Ramos (cell line): ENCODE results near the gene DMXL1.
"Not testable (repeated sequence)": the region's sequence is repeated elsewhere in the genome, so short reads cannot be mapped to it uniquely, and the experiment has no call there.

Source experiments
- in situ Hi-C: fragments of 300-500 bp; cut with MboI; formaldehyde crosslinking; loops from one replicate; pipeline ENCODE4 v1.14.3; 2022; ENCODE audit warnings: low sequenced_read_pairs; ENCODE audit not compliant: unreplicated experiment

DMXL1 gene

DNA sequence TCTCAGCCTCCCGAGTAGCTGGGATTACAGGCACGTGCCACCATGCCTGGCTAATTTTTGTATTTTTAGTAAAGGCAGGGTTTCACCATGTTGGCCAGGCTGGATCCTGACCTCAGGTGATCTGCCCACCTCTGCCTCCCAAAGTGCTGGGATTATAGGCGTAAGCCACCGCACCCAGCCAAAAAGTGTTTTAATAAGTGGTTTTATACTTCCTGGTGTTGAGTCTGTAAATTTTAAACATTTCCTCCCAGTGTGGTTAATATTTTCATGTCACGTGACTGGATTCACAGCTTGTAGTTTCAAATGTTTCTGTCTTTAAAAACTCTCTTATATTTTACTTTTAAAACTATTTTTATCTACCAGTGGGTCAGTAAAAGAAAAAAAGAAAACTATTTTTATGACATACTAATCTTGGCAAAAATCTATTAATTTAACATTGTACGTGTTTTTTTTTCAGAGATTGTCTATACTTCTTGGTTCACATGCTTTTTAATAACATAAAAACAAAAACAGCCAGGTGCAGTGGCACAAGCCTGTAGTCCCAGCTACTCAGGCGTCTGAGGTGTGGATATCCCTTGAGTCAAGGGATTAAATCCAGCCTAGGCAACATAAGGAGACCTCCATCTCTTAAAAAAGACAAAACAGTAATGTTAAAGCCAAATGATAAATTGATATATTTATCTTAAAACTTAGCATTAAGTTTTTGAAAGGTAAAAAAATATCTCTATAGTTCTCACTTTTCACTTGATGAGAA is 117.1 kb downstream of the DMXL1 start:
- in situ Hi-C loops = no loop called here

DNA sequence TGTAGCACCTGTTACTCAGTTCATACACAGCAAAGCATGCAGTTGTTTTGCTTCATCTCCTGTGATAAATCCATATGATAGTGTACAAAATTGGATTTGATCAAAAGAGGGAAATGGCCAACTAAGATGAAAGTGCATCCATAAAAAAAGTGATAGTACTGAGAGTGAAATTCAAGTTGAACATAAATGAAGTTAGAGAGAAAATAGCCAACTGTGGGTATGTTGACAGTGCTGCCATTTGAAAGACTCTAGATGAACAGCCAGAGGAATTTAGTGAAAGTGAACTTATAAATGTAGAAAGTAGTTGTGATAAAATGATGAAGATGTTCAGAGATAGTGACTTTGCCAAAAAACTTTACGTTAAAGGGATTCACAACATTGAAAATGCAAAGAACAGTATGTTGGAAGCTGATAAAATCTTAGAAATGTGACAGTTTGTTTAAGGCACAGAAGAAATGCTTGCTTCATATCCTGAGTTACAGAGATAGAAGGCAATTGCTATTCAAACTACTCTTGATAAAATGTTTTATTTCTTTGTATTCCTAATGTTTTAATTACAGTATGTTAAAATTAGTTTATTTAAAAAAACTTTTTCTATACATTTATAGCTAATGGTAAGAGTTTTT is 119.7 kb downstream of the DMXL1 start:
- in situ Hi-C loops = no loop called here

DNA sequence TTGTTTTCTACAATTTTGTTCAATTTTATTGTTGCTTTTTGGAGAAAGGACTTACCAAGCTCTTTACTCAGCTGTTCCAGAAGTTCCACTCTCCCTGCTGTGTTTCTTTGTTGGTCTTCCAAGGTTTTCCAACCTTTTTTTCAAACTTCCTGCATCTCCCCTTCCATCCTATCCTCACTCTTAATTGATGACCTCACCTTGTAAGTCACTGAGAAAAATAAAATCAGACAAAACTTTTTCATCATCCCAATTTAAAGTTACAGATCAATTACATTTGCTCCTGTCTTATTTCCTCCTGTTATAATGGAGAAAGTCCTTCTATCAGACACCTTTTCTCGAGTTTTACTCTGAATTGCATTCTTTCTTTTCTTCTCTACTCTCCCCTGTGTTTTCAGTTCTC is 121.1 kb downstream of the DMXL1 start:
- in situ Hi-C loops = no loop called here

DNA sequence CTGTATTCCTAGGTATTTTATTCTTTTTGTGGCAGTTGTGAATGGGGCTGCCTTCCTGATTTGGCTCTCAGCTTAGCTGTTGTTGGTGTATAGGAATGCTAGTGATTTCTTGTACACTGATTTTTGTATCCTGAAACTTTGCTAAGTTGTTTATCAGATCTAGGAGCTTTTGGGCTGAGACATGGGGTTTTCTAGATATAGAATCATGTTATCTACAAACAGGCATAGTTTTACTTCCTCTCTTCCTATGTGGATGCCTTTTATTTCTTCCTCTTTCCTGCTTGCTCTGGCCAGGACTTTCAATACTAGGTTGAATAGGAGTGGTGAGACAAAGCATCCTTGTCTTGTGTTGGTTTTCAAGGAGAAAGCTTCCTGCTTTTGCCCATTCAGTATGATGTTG is 129.9 kb downstream of the DMXL1 start:
- in situ Hi-C loops = no loop called here

DNA sequence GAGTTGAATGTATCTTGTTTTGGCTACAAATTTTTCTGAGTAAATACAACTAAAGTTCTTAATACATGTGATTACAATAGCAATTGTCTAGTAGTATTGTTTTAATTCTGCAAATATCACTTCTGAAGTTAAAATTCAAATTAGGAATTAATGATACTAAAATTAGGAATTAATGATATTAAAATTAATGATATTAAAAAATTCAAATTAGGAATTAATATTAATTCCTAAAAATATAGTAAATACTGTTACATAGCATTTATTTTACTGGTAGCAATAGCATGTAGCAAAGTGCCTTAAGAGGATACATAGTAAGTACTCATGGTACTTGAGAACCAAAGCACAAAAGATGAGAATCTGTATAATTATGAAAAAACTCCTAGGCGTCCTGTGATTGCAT is 136.2 kb downstream of the DMXL1 start:
- in situ Hi-C loops = no loop called here

DNA sequence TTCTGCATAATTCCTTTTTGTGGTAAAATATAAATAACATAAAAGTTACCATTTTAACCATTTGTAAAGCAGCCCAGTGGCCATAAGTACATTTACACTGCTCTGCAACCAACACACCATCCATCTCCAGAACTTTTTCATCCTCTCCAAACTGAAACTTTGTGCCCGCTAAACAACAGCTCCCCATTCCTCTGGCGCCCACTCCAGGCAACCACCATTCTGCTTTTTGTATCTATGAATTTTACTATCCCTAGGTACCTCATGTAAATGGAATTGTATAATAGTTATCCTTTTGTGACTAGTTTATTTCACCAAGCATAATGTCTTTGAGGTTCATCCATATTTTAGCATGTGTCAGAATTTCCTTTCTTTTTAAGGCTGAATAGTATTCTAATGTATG is 141.1 kb downstream of the DMXL1 start:
- in situ Hi-C loops = no loop called here

DNA sequence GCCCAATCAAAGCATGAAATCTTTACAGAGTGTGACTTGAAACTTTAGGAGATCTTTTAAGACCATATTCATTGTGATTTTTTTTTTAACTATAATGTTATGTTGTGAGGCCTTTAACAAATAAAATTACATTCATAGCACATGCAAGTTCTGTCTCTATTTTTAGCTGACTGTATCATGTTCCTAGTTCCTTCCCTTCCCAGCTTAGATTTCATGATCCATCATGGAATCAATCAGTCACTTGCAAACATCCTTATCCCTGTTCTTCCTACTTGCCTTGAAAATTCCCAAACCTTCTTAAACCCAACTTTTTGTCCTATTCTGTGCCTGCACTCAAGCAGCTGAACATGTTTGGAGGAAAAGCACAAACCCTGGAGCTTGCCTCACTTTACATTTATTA is 141.8 kb downstream of the DMXL1 start:
- in situ Hi-C loops = no loop called here

DNA sequence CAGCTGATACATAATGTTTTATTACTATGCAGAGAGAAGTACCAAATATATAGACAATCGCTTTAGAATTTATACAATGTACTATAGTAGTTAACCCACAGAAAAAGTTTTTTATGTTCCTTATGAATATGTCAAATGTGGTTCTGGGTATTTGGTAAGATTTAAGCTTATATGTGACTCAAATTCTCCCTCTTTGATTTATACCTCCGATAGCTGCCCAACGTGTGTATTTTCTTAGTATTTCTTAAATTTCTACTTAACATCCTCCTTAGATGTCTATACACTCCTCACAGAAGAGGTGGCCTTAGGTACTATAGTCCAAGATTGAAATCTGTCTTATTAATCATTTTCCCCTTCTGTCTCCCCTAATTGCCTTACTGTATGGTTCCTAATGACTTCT is 146.3 kb downstream of the DMXL1 start:
- in situ Hi-C loops = no loop called here

DNA sequence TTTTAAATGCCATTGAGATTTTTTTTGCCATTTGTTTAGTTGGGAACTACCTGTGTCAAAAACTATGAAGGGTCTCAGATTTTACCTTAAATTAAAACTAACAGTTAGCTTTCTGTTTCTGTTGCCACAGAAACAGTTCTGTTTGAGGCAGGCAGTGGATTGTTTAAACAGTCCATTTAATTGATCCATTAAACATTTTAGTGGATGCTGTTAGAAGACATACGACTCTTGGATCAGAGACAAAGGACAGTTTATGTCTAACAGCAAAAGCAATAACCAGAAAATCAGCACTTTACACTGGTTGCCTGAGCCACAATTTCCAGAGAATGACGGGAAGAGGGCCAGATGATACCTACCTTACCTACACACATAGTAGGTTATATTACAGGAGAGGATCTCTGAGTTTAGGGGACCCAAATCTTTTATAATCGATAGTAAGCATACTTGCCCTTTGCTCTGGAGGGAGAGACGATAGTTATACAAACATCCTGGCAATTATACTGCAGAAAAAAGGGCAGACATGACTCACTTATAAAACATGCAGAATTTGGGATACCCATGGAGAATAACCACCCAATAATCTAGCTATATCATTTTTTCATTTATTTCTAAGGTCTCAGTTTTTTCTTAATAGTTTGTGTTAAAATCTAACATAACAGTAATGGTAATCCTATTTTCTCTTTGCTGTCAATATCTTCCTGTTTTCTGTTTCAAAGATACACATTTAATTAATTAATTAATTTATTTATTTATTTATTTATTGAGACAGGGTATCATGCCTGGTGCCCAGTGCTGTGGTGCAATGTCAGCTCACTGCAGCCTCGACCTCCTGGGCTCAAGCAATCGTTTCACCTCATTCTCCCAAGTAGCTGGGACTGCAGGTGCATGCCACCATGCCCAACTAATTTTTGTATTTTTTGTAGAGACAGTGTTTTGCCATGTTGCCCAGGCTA is 148.2 kb downstream of the DMXL1 start:
- in situ Hi-C loops = no loop called here

DNA sequence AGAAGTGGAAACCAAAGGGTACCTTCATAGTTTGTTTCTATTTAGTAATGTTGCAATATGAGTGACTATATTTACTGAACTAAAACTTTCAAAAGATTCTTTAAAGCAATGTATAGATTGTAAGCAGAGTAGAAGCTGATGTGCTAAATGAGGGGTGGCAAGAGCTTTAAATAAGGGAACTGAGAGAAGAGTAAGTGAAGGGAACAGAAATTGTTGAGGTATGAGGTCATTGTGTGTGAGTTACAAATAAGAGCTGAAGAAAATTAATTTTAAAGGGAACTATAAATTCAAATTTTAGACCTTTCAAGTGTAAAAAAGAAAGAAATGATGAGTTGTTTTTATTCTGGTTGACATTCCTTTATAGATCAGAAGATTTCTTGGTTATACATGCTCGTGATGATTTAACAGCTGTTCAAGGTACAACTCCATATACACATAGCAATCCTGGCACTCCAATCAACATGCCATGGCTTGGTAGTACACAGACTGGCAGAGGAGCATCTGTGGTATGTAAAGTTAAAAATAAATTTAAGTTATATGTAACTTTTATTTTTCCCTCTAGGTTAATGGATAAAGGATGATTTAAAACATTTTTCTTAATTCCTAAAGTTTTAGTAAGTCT is 149.8 kb downstream of the DMXL1 start:
- in situ Hi-C loops = no loop called here

DNA sequence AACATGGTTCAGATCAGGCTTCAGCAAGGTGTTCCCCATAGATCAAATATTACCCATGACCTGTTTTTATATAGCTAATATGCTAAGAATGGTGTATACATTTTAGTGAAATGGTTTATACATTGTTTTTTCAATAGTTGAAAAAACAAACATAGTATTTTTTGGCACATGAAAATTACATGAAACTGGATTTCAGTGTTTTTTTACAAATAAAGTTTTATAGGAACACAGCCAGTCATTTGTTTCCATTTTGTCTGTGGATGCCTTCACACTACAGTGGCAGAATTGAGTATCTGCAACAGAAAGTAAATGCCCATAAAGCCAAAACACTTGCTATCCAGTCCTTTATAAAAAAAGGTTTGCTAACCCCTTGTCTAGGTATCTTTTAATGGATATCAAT is 150.4 kb downstream of the DMXL1 start:
- in situ Hi-C loops = no loop called here

DNA sequence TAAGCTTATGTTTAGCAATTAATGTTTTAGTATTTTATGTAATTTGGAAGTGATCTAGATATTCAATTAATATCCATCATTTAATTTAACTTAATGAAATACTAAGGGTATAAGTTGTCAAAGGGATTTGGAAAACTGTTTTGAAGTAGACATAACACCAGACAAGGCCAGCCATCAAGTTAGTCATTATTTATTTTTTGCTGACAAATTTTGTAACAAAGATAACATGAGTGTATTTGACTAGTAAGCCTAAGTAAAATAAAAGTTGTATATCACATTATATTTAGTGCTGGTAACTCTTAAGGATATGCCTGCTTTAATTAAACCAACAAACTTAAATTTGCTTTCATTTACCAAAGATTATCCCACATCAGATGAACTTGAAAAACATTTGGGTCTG is 159.1 kb downstream of the DMXL1 start:
- in situ Hi-C loops = no loop called here

DNA sequence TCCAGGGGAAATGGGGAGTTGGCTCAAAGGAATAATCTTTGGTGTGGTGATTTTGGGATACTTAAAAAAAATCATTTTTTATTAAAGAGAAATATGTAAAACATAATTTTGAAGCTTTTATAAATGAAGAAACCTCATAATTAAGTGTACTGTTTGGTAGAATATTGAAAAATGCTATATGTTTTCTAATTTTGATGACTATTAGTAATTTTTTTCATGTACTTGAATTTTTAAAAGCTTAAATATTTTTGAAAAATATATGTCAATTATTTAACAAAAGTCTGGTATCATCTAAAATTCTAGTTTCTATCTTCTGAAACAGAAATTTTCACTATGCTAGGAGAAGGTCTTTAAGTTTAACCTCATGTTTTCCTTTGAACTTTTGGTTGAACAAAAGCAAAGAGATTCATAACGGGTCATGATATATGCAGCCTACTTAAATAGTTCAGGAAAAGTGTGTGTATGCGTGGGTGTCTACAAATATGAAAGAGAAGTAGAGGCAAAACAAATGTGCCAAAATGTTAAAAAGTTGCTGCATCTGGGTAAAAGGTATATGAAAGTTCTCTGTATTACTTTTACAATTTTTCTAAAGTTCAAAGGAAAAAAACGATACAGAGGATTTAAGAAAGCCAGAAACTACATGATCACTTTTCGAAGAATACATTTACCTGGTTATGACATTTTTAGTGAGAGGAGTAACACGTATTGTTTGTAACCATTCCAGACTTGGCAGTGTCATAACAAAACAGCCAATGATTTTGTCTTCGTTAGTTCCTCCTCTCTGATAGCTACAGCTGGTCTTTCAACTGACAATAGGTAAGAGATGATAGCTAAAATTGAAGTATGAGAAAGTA is 167.6 kb downstream of the DMXL1 start:
- in situ Hi-C loops = no loop called here

DNA sequence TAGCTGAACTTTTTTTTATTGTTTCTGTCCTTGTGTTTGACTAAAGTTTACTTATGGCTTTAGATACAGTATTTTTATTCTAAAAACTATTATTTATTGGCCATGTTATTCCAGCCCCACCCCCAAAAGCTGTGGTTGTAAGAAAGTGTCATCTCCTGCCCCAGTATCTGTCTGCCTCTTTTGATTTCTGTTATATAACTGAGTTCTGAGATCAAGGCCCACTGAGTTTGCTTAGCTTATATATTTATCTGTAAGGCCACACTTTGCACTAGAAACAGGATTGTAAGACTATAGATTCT is 168.2 kb downstream of the DMXL1 start:
- in situ Hi-C loops = no loop called here

DNA sequence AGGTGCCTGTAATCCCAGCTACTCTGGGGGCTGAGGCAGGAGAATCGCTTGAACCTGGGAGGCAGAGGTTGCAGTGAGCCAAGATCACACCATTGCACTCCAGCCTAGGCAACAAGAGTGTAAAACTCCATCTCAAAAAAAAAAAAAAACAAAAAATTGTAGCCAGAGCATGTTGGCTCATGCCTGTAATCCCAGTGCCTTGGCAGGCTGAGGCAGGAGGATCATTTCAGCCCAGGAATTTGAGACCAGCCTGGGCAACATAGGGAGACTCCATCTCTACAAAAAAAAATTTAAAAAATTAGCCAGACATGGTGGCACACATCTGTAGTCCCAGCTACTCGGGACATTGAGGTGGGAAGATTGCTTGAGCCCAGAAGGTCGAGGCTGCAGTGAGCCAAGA is 168.9 kb downstream of the DMXL1 start:
- in situ Hi-C loops = not testable (repeated sequence)

DNA sequence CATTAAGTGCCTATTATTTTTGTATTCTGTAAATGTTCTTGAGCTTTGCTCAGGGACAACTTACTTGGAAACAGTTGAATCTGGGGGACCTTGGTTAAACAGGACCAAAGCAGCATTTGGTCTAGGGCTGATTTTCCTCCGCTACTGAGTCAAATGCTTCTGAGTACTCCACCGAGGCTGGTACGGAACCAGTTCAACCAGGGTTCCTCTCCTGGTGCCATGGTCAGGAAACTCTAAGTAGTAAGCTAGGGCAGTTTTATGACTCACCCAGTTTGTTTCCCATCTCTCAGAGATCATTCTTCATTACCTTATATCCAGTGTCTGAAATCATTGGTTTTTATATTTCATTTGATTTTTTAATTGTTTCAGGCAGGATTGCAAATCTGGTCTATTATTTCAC is 173.0 kb downstream of the DMXL1 start:
- in situ Hi-C loops = no loop called here

DNA sequence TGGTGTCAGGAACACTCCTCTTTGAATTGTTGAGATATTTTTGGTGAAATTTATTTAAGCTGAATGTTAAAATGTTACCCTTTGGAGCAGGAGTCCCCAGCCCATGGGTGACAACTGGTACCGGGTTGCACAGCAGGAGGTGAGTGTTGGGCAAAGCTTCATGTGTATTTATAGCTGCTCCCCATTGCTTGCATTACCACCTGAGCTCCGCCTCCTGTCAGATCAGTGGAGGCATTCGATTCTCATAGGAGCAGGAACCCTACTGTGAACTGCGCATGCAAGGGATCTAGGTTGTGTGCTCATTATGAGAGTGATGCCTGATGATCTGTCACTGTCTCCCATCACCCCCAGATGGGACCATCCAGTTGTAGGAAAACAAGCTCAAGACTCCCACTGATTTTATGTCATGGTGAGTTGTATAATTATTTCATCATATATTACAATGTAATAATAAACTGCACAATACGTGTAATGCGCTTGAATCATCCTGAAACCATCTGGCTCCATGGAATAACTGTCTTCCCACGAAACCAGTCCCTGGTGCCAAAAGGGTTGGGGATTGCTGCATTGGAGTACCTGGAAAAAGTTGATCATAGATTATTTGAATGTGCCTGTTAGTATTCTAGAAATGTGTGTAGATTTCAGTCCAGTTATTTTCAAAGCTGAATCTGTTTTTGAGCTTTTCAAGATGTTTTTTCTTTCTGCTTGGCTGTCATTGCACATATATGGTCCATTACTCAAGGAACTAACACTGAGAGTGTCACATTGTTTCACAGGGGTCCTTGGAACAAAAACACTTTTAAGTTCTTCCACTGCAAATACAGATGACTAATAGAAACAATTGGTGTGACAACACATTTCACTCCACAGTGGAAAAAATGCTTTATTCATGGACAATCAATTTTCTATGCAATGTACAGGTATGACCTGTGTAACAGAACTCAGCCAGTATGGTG is 180.3 kb downstream of the DMXL1 start:
- in situ Hi-C loops = loop anchor here (10.0 kb wide), 1 partner anchor 256 kb away; no protein-coding TSS in a partner anchor

DNA sequence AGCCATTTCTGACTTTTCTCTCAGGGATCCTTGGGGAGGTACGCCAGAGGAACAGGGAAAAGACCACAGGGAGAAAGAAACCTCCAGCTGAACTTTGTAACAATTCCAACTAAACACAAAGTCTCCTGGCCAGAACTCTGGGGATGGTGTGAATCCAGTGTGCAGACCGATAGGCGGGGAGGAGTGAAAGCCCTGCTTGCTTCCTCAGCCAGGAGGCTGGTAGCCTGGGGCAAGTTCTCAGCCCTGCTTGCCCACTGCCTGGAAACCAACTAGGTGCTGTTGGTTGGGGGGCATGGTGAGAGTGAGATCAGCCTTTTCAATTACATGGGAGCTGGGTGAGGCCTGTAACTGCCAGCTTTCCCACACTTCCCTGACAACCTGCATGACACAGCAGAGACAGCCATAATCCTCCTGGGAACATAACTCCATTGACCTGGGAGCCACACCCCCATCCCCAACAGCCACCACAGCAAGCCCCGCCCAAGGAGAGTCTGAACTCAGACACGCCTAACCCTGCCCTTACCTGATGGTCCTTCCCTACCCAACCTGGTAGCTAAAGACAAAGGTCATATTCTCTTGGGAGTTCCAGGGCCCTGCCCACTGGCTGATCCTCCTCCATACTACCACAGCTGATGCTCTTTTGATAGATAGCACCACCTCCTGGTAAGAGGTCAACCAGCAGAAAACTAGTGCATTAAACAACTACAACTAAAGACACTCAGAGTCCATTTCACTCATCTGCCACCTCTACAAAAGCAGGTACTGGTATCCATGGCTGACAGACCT is 184.9 kb downstream of the DMXL1 start:
- in situ Hi-C loops = loop anchor here (10.0 kb wide), 1 partner anchor 261 kb away; no protein-coding TSS in a partner anchor
